SK-N-SH treated with all-trans-retinoic acid at 6 μM for 48 hours (cell line): ENCODE data around the gene OR8G1.

Experiments used
- ATAC-seq: fragments of 200-7000 bp; cut with Tn5 transposase; 3 replicates; pipeline ENCODE4 v1.9.1; 2020; ENCODE audit warnings: mild to moderate bottlenecking, moderate library complexity
- ARNTL ChIP-seq: fragments of 450-650 bp; formaldehyde crosslinking; IDR thresholded peaks from 2 replicates; pipeline ENCODE4 v1.5.0; 2020; ENCODE audit warnings: low read depth, mild to moderate bottlenecking, moderate library complexity, borderline replicate concordance
- BACH2 ChIP-seq: fragments of 250-450 bp; sonication (Bioruptor Pico); IDR thresholded peaks from 2 replicates; pipeline ENCODE4 v1.9.0; 2021; ENCODE audit warnings: mild to moderate bottlenecking, borderline replicate concordance
- CREB5 ChIP-seq: fragments of 250-450 bp; sonication (Bioruptor Pico); IDR thresholded peaks from 2 replicates; pipeline ENCODE4 v1.5.1; 2020; ENCODE audit warnings: low read depth, mild to moderate bottlenecking, moderate library complexity
- CSDC2 ChIP-seq: fragments of 250-450 bp; sonication (Bioruptor Pico); IDR thresholded peaks from 2 replicates; pipeline ENCODE4 v1.5.0; 2020; ENCODE audit warnings: mild to moderate bottlenecking, moderate library complexity
- ESRRG ChIP-seq: fragments of 250-450 bp; sonication (Bioruptor Pico); IDR thresholded peaks from 2 replicates; pipeline ENCODE4 v1.6.1; 2021; ENCODE audit warnings: mild to moderate bottlenecking
- GLIS3 ChIP-seq: fragments of 250-450 bp; sonication (Bioruptor Pico); IDR thresholded peaks from 2 replicates; pipeline ENCODE4 v1.5.0; 2020; ENCODE audit warnings: mild to moderate bottlenecking, moderate library complexity
- ISL1 ChIP-seq: fragments of 250-450 bp; sonication (Bioruptor Pico); IDR thresholded peaks from 2 replicates; pipeline ENCODE4 v2.1.2; 2022; ENCODE audit warnings: mild to moderate bottlenecking, moderate library complexity
- OSR1 ChIP-seq: fragments of 250-450 bp; sonication (Bioruptor Pico); IDR thresholded peaks from 2 replicates; pipeline ENCODE4 v1.8.0; 2022; ENCODE audit warnings: moderate library complexity, mild to moderate bottlenecking, inconsistent platforms
- PATZ1 ChIP-seq: fragments of 250-450 bp; sonication (Bioruptor Pico); IDR thresholded peaks from 2 replicates; pipeline ENCODE4 v1.8.0; 2020; ENCODE audit warnings: mild to moderate bottlenecking, moderate library complexity, borderline replicate concordance
- PPARA ChIP-seq: fragments of 250-450 bp; sonication (Bioruptor Pico); IDR thresholded peaks from 2 replicates; pipeline ENCODE4 v1.5.0; 2020; ENCODE audit warnings: mild to moderate bottlenecking, borderline replicate concordance
- RARB ChIP-seq: fragments of 250-450 bp; sonication (Bioruptor Pico); IDR thresholded peaks from 2 replicates; pipeline ENCODE4 v1.8.0; 2021; ENCODE audit warnings: mild to moderate bottlenecking, moderate library complexity
- SNAI2 ChIP-seq: fragments of 250-450 bp; sonication (Bioruptor Pico); IDR thresholded peaks from 2 replicates; pipeline ENCODE4 v1.5.0; 2020; ENCODE audit warnings: mild to moderate bottlenecking, moderate library complexity
- TCF4 ChIP-seq: fragments of 250-450 bp; sonication (Bioruptor Pico); IDR thresholded peaks from 2 replicates; pipeline ENCODE4 v1.8.0; 2021; ENCODE audit warnings: mild to moderate bottlenecking, moderate library complexity, borderline replicate concordance
- TOX ChIP-seq: fragments of 250-450 bp; sonication (Bioruptor Pico); IDR thresholded peaks from 2 replicates; pipeline ENCODE4 v1.8.0; 2021; ENCODE audit warnings: mild to moderate bottlenecking, moderate library complexity, borderline replicate concordance
- ZC3H10 ChIP-seq: fragments of 250-450 bp; sonication (Bioruptor Pico); IDR thresholded peaks from 2 replicates; pipeline ENCODE4 v1.5.1; 2021; ENCODE audit warnings: mild to moderate bottlenecking, moderate library complexity
- ZFP3 ChIP-seq: fragments of 250-450 bp; sonication (Bioruptor Pico); IDR thresholded peaks from 2 replicates; pipeline ENCODE4 v1.5.0; 2020; ENCODE audit warnings: mild to moderate bottlenecking, moderate library complexity
- ZFP30 ChIP-seq: fragments of 450-650 bp; formaldehyde crosslinking; IDR thresholded peaks from 2 replicates; pipeline ENCODE4 v1.5.0; 2022; ENCODE audit warnings: mild to moderate bottlenecking, moderate library complexity
- ZNF565 ChIP-seq: fragments of 450-650 bp; formaldehyde crosslinking; conservative IDR thresholded peaks from 2 replicates; pipeline ENCODE4 v1.5.0; 2020; ENCODE audit warnings: low read depth, mild to moderate bottlenecking, moderate library complexity
- ZNF70 ChIP-seq: fragments of 450-650 bp; formaldehyde crosslinking; IDR thresholded peaks from 2 replicates; pipeline ENCODE4 v1.5.0; 2020; ENCODE audit warnings: mild to moderate bottlenecking, moderate library complexity
- ZNF8 ChIP-seq: fragments of 450-650 bp; formaldehyde crosslinking; IDR thresholded peaks from 2 replicates; pipeline ENCODE4 v1.5.0; 2020; ENCODE audit warnings: mild to moderate bottlenecking, moderate library complexity
- TF ChIP-seq, protein P1 (sequence below): fragments of 250-450 bp; sonication (Bioruptor Pico); IDR thresholded peaks from 2 replicates; pipeline ENCODE4 v1.8.0; 2021; ENCODE audit warnings: low read depth, mild to moderate bottlenecking, moderate library complexity, borderline replicate concordance
- TF ChIP-seq, protein P2 (sequence below): fragments of 250-450 bp; sonication (Bioruptor Pico); IDR thresholded peaks from 2 replicates; pipeline ENCODE4 v1.5.1; 2021; ENCODE audit warnings: mild to moderate bottlenecking, moderate library complexity

Gene OR8G1

DNA sequence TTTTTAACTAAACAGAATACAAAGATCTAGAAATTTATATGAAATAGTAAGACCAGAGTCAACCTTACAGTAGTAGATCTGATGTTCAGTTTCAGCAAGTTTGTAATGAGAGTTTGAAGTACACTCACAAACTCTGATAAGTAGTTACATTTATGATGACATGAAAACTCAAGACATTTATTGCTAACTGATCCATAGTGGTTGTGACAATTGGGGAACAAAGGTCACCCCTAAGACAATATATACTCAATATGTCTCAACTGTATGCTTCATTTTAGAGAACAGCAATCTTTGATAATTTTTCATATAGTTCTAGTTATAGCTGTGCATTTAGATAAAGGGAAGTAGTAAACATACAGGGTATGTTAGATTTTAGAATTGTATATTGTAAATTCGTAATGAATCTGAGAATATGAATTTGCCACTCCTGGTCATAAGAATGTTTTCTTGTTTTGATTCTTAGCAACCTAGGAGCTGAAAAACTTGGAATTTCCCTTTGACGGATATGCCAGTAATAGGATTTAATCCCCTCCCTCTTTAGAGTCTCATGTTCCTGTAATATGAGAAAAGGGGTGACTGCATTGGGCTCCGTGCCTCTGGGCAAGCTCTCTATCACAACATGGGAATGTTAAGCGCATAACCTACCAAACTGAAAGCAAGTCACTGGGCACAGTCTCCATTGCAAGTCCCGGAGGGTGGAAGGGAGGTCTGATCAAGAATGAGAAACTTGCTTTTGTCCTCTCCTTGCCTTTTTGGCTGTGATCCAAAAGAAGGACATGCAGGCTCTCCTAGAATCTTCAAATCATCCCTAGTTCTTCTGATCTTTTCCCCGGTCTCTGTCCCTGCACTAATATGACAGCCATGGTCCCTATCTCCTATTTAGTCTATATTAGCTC, 46.4 kb upstream of the OR8G1 start:
- ATAC-seq = peak; percentile 32
- TF ChIP-seq ZNF70 (CRISPR knock-in tag) = no peak
- no peak for TF ChIP-seq GLIS3
- TF ChIP-seq OSR1 (CRISPR knock-in tag) = no peak
- no peak for TF ChIP-seq PPARA (CRISPR knock-in tag)
- no peak for TF ChIP-seq SNAI2 (CRISPR knock-in tag)
- TF ChIP-seq PATZ1 (CRISPR knock-in tag) = no peak
- no peak for TF ChIP-seq ZFP30
- no peak for TF ChIP-seq CSDC2
- TF ChIP-seq ARNTL (CRISPR knock-in tag) = no peak
- no peak for TF ChIP-seq ESRRG
- no peak for TF ChIP-seq TCF4 (CRISPR knock-in tag)
- no peak for TF ChIP-seq CREB5 (CRISPR knock-in tag)
- TF ChIP-seq, protein P1, sequence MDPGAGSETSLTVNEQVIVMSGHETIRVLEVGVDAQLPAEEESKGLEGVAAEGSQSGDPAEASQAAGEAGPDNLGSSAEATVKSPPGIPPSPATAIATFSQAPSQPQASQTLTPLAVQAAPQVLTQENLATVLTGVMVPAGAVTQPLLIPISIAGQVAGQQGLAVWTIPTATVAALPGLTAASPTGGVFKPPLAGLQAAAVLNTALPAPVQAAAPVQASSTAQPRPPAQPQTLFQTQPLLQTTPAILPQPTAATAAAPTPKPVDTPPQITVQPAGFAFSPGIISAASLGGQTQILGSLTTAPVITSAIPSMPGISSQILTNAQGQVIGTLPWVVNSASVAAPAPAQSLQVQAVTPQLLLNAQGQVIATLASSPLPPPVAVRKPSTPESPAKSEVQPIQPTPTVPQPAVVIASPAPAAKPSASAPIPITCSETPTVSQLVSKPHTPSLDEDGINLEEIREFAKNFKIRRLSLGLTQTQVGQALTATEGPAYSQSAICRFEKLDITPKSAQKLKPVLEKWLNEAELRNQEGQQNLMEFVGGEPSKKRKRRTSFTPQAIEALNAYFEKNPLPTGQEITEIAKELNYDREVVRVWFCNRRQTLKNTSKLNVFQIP (CRISPR knock-in tag) = no peak
- TF ChIP-seq BACH2 (CRISPR knock-in tag) = no peak
- TF ChIP-seq ZNF565 (CRISPR knock-in tag) = no peak
- no peak for TF ChIP-seq ZC3H10 (CRISPR knock-in tag)
- no peak for TF ChIP-seq ZNF8 (CRISPR knock-in tag)
- no peak for TF ChIP-seq ZFP3 (CRISPR knock-in tag)
- no peak for TF ChIP-seq RARB (CRISPR knock-in tag)
- TF ChIP-seq ISL1 (CRISPR knock-in tag) = no peak

DNA sequence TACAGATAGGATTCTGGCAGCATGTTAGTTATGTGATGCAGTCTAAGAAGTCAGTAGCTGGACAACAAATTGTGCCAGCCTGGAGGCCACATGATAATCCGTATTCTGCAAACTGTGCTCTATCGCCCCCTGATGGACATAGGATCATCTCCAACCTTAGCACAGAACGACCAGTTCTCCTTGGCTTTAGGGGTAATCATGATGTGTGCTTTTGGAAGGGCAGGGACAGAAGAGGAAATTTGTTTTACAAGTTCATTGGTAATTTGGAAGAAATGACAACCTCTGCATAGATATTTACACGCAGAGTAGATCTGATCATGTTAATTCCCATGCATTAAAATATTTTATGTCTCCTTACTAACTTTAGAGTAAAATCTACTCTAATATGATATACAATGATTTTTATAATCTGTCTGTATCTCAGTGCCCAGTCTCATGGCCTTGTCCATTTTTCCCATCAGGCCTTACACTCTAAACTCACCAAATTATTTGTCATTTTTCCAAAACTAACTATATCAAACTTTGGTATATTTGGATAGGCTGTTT, 45.6 kb upstream of the OR8G1 start:
- TF ChIP-seq ZFP30 (no peak), SNAI2 (CRISPR knock-in tag) (no peak), ZNF8 (CRISPR knock-in tag) (no peak), TCF4 (CRISPR knock-in tag) (no peak), ZNF565 (CRISPR knock-in tag) (no peak), ZC3H10 (CRISPR knock-in tag) (no peak), CSDC2 (no peak), TOX (CRISPR knock-in tag) (no peak), ISL1 (CRISPR knock-in tag) (no peak), ZFP3 (CRISPR knock-in tag) (no peak), BACH2 (CRISPR knock-in tag) (no peak), PATZ1 (CRISPR knock-in tag) (no peak), ESRRG (no peak), PPARA (CRISPR knock-in tag) (no peak), RARB (CRISPR knock-in tag) (no peak)
- TF ChIP-seq, protein P1 (CRISPR knock-in tag) = no peak
- TF ChIP-seq, protein P2, sequence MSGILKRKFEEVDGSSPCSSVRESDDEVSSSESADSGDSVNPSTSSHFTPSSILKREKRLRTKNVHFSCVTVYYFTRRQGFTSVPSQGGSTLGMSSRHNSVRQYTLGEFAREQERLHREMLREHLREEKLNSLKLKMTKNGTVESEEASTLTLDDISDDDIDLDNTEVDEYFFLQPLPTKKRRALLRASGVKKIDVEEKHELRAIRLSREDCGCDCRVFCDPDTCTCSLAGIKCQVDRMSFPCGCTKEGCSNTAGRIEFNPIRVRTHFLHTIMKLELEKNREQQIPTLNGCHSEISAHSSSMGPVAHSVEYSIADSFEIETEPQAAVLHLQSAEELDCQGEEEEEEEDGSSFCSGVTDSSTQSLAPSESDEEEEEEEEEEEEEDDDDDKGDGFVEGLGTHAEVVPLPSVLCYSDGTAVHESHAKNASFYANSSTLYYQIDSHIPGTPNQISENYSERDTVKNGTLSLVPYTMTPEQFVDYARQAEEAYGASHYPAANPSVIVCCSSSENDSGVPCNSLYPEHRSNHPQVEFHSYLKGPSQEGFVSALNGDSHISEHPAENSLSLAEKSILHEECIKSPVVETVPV (CRISPR knock-in tag) = no peak
- peak; percentile 99 for ATAC-seq
